GM10248 (cell line): Measurements from ENCODE around the gene FAM219B.

Source experiments
- CTCF ChIA-PET: fragments of 300-600 bp; sonication (Branson Sonifier 250); formaldehyde crosslinking; extraction: SDS; loops from one replicate; lab custom pipeline; 2021; ENCODE audit warnings: antibody characterized with exemption; lab: Yijun Ruan, JAX
- POLR2A ChIA-PET: fragments of 350-650 bp; sonication (Branson Sonifier 250); formaldehyde crosslinking; extraction: SDS; loops from one replicate; lab custom pipeline; 2020; ENCODE audit warnings: antibody characterized with exemption; lab: Yijun Ruan, JAX
- DNase-seq: peaks from one replicate; pipeline ENCODE4 v3.0.0; 2012; ENCODE audit errors: extremely low spot score
- CTCF ChIP-seq: IDR thresholded peaks from 2 replicates; pipeline ENCODE4 v1.5.1; 2012; ENCODE audit warnings: mild to moderate bottlenecking, low read depth; ENCODE audit errors: extremely low read depth, missing control alignments, control extremely low read depth

Gene FAM219B

DNA sequence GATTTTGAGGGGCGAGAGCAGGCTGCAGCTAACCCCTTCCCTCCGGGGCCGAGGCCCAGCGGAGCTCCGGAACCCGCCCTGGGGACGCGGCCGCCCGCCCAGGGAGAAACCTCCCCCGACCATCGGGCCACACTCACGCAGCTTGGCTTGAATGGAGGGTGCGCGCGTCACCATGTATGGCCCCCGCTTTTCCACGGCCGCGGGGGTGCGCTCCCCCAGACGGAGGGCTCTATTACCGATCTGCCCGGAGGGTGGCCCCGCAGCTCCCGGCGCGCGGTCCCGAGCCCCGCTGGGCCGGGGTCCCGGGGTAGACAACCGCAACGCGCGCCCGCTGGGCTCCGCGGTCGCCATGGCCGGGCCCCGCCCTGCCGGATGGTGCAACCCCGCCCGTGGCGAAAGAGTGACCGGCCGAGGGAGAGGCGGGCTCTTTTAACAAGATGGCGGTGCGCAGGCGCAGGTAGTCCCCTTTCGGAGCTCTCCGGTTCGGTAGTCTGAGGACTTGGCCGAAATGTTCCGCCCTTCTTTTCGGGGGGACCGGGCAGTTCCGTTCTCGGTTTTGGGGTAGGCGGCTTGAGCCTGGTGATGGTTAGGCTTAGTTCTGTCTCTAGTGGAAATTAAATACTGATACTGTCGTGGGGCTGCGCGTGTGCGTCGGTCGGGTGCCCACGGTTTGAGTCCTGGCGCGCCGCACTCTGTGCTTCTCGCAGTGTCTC, at the start of gene FAM219B:
Gene FAM219B, minus strand, starts transcription at position 402 of the 713 bp plus-strand sequence. Its CDS starts 51 bp downstream, at position 351.
- ChIA-PET CTCF (interaction anchor here (0.7 to 3.0 kb wide), 12 partner anchors 9 to 298 kb away, joined by 3 to 16 read pairs (median 4); partner anchors contain the start of gene ULK3), POLR2A (interaction anchor here (0.6 to 1.0 kb wide), 4 partner anchors 8 to 233 kb away, joined by 3 read pairs; no protein-coding TSS in a partner anchor)
- peak; percentile 97 for DNase-seq
- TF ChIP-seq CTCF = no peak

GRCh38 chr15:74955796-74956647, 49.4 kb upstream of the FAM219B start:
- TF ChIP-seq CTCF = peak; percentile 41
- peak; percentile 73 for DNase-seq
- POLR2A ChIA-PET = interaction anchor here (0.9 kb wide), 1 partner anchor 179 kb away, joined by 4 read pairs; no protein-coding TSS in a partner anchor
- CTCF ChIA-PET = interaction anchor here (0.9 to 4.4 kb wide), 7 partner anchors 10 to 322 kb away, joined by 3 to 33 read pairs (median 4); no protein-coding TSS in a partner anchor

GRCh38 chr15:74955017-74955416, 48.4 kb upstream of the FAM219B start:
- ChIA-PET POLR2A (no interaction called here), CTCF (interaction anchor here (0.9 to 4.4 kb wide), 5 partner anchors 14 to 321 kb away, joined by 3 to 33 read pairs (median 6); no protein-coding TSS in a partner anchor)
- no peak for TF ChIP-seq CTCF
- no peak for DNase-seq

DNA sequence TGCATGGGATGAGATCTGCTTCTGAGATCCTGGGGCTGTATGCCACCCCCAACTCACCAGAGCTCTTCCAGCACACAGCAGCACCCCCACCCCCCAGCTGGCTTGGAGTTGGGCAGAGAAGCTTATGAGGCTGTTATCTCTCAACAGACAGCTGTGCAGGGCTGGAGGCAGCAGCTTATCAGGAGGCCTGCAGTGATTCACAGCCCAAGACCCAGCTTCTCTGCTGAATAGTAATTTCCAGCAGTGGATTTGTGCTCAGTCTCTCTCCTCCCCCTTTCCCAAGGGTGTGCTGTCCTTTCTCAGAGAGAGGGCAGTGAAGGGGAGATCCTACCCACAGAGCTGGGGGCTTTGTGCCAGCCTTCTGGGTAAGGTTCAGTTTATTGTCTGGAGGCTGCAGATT, 47.9 kb upstream of the FAM219B start:
- POLR2A ChIA-PET = interaction anchor here (0.6 kb wide), 1 partner anchor 268 kb away, joined by 5 read pairs; no protein-coding TSS in a partner anchor
- TF ChIP-seq CTCF = no peak
- DNase-seq = no peak
- CTCF ChIA-PET = interaction anchor here (0.9 to 6.6 kb wide), 5 partner anchors 7 to 185 kb away, joined by 3 to 53 read pairs (median 6); no protein-coding TSS in a partner anchor

DNA sequence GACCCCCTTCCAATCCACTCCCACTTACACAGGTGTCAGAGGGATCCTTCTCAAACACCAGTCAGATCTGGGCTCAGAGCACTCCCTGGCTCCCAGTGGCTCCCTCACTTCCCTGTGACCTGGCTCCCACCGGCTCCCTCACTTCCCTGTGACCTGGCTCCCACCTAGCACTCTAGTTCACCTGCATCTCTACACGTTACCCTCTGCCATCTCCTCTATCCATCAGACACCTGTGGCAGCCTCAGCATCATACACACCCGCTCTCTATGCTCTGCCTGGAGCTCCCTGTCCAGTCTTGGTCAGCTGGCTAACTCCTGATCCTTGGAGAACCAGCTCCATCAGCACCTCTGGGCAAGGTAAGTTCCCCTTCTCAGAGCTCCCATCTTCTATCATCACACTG, 44.4 kb upstream of the FAM219B start:
- ChIA-PET CTCF (interaction anchor here (0.6 to 12.6 kb wide), 38 partner anchors 10 to 578 kb away, joined by 3 to 200 read pairs (median 5); partner anchors contain the start of genes COX5A, FAM219B and SCAMP5), POLR2A (no interaction called here)
- TF ChIP-seq CTCF = no peak
- DNase-seq = no peak
